OCI-LY3 (cell line): ENCODE data around the gene PHF5A.

Experiments used
- CTCF ChIP-seq: fragments of 200-600, 300-600 bp; sonication (generic); IDR thresholded peaks from 2 replicates; pipeline ENCODE4 v1.5.1; 2014; ENCODE audit warnings: antibody characterized with exemption, low read length, low read depth
- EZH2phosphoT487 ChIP-seq: fragments of 200-600 bp; shearing (Covaris generic); IDR thresholded peaks from 2 replicates; pipeline ENCODE4 v1.6.1; 2018; ENCODE audit warnings: antibody characterized with exemption, mixed run types, low read depth

DNA sequence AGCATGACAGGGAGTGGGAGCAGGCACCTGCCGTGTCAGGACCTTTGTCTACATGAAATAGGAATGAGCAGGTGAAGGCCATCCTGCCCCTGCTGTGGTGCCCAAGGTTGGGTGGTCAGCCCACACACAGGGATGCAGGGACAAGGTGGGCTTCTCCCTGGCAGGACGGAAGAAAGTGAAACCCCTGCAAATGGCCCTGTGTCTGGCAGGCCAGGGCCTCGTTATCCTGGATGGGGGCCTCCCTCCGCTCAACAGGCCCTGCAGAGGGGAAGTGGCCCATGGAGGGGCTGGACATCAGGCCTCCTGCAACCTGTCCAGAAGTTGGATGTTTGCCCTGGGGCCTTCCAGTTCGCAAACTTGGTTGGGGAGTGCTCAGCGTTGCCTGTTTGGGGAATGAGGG, 36.8 kb downstream of the PHF5A start:
- TF ChIP-seq CTCF (no peak), EZH2phosphoT487 (no peak)
